Endothelial cell (in vitro differentiated cells): ENCODE results near the gene COL15A1. TPM values are rescaled to one million over a fixed set of nuclear protein-coding genes. Genes with fewer than 3 reads are reported as not detected.
A peak's percentile ranks its signal among the peaks of the same experiment; 100 is the strongest.

Source experiments
- DNase-seq: peaks from one replicate; pipeline ENCODE4 v3.0.0; 2021; ENCODE audit warnings: low spot score
- H3K27ac Mint-ChIP-seq: one replicate; pipeline ENCODE4 v1.8.0; 2021; ENCODE audit warnings: mixed read lengths, inconsistent platforms; ENCODE audit not compliant: unreplicated experiment
- H3K27me3 Mint-ChIP-seq: one replicate; pipeline ENCODE4 v1.8.0; 2021; ENCODE audit warnings: mild to moderate bottlenecking, moderate library complexity, mixed read lengths, inconsistent platforms; ENCODE audit not compliant: unreplicated experiment
- H3K36me3 Mint-ChIP-seq: one replicate; pipeline ENCODE4 v1.8.0; 2021; ENCODE audit warnings: mild to moderate bottlenecking, low read depth, mixed read lengths, inconsistent platforms; ENCODE audit not compliant: unreplicated experiment
- H3K4me1 Mint-ChIP-seq: one replicate; pipeline ENCODE4 v1.8.0; 2021; ENCODE audit warnings: mild to moderate bottlenecking, mixed read lengths, inconsistent platforms; ENCODE audit not compliant: unreplicated experiment
- H3K4me3 Mint-ChIP-seq: one replicate; pipeline ENCODE4 v1.8.0; 2021; ENCODE audit warnings: mild to moderate bottlenecking, mixed read lengths, inconsistent platforms; ENCODE audit not compliant: unreplicated experiment
- H3K9me3 Mint-ChIP-seq: one replicate; pipeline ENCODE4 v1.8.0; 2021; ENCODE audit warnings: mixed read lengths, inconsistent platforms; ENCODE audit not compliant: unreplicated experiment
- CTCF ChIP-seq: fragments of 200-600 bp; sonication (generic); IDR thresholded peaks from one replicate; pipeline ENCODE4 v1.5.0; 2021; ENCODE audit warnings: antibody characterized with exemption; ENCODE audit not compliant: unreplicated experiment
- total RNA-seq: library from RNA; stranded (reverse); fragmentation: NEBNext Ultra II Directional; extraction: Animal tissue kit (Norgen Biotek cat#: 25700); gene quantifications from one replicate; pipeline ENCODE4 v1.2.1, GENCODE V29; 2021; ENCODE audit not compliant: unreplicated experiment

Gene COL15A1
- total RNA-seq, 1 donor from 2014 or later, result 24.0 TPM

GRCh38 chr9:99101812-99102211 lies 158.1 kb downstream of the COL15A1 start:
- DNase-seq, result no peak
- Mint-ChIP-seq H3K36me3 (peaks cover 4% of the 10 kb centered on the region), H3K27ac (no peak overlapping the region), H3K9me3 (no peaks in the 10 kb centered on the region), H3K4me1 (peaks cover 32% of the 10 kb centered on the region), H3K4me3 (no peak overlapping the region), H3K27me3 (peaks cover 7% of the 10 kb centered on the region)
- no peak for TF ChIP-seq CTCF

- no peak for DNase-seq
- peaks cover 34% of the 10 kb centered on the region for H3K4me1 Mint-ChIP-seq
- no peak for TF ChIP-seq CTCF
- no peak overlapping the region for H3K27ac Mint-ChIP-seq
- H3K27me3 Mint-ChIP-seq, result peaks cover 7% of the 10 kb centered on the region
- no peaks in the 10 kb centered on the region for H3K9me3 Mint-ChIP-seq
- peak overlapping the region; percentile 96 for H3K4me3 Mint-ChIP-seq
- peaks cover 4% of the 10 kb centered on the region for H3K36me3 Mint-ChIP-seq
Observed at GRCh38 chr9:99103054-99103895, 159.6 kb downstream of the COL15A1 start.

- Mint-ChIP-seq H3K27ac (peak overlapping the region; percentile 87), H3K36me3 (peaks cover 4% of the 10 kb centered on the region), H3K9me3 (no peaks in the 10 kb centered on the region), H3K4me1 (peaks cover 40% of the 10 kb centered on the region), H3K4me3 (peak overlapping the region; percentile 96), H3K27me3 (peaks cover 7% of the 10 kb centered on the region)
- no peak for TF ChIP-seq CTCF
- no peak for DNase-seq
Observed at GRCh38 chr9:99103901-99104458, 160.3 kb downstream of the COL15A1 start.

- Mint-ChIP-seq H3K27me3 (peaks cover 7% of the 10 kb centered on the region), H3K9me3 (no peaks in the 10 kb centered on the region), H3K27ac (peak within 1 kb of the TSS; percentile 87), H3K36me3 (peaks cover 4% of the 10 kb centered on the region), H3K4me1 (peaks cover 46% of the 10 kb centered on the region), H3K4me3 (peak within 1 kb of the TSS; percentile 96)
- peak; percentile 97 for DNase-seq
- no peak for TF ChIP-seq CTCF
Observed at GRCh38 chr9:99104459-99105151, 160.9 kb downstream of the COL15A1 start, which contains the start of gene TGFBR1. TSS of gene TGFBR1 (plus strand) at chr9:99105113. CDS start at chr9:99105206, 93 bp downstream.
